Vagina (tissue), 2 donors: ENCODE data around the gene DPF3.

Experiments used
- POLR2A ChIP-seq, 2 donors: fragments of 450-650 bp; IDR thresholded peaks; one replicate each; pipeline ENCODE4 v1.6.1; 2017; ENCODE audit warnings: antibody characterized with exemption in 2 of 2, mild to moderate bottlenecking in 2 of 2, moderate library complexity in 2 of 2
- TF ChIP-seq, protein P1 (sequence below), 3 experiments: fragments of 450-650 bp in 2 of 3; fragments of 200-600 bp in 1 of 3; sonication (generic) in 1 of 3; IDR thresholded peaks; one replicate each; pipeline ENCODE4 v1.5.1; 2017 to 2019; ENCODE audit warnings: antibody characterized with exemption in 3 of 3, mild to moderate bottlenecking in 2 of 3, moderate library complexity in 2 of 3

DNA sequence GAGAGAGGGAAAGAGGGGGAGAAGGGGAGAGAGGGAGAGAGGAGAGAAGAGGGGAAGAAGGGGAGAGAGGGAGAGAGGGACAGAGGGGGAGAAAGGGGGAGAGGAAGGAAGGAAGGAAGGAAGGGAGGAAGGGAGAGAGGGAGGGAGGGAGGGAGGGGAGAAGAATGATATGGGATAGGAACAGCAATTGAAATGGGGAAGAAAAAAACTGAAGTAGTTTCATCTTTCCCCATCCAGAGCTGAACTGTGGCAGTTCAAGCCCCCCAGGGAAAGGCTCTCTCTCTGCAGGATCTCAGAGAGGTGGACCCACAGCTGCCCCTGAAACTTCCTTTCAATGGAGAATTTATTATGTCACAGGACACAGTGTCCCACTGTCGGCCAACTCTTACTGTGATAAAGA, 136.9 kb downstream of the DPF3 start:
- TF ChIP-seq, protein P1, sequence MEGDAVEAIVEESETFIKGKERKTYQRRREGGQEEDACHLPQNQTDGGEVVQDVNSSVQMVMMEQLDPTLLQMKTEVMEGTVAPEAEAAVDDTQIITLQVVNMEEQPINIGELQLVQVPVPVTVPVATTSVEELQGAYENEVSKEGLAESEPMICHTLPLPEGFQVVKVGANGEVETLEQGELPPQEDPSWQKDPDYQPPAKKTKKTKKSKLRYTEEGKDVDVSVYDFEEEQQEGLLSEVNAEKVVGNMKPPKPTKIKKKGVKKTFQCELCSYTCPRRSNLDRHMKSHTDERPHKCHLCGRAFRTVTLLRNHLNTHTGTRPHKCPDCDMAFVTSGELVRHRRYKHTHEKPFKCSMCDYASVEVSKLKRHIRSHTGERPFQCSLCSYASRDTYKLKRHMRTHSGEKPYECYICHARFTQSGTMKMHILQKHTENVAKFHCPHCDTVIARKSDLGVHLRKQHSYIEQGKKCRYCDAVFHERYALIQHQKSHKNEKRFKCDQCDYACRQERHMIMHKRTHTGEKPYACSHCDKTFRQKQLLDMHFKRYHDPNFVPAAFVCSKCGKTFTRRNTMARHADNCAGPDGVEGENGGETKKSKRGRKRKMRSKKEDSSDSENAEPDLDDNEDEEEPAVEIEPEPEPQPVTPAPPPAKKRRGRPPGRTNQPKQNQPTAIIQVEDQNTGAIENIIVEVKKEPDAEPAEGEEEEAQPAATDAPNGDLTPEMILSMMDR (IDR thresholded peaks at IDR 0.05), result no peak
- TF ChIP-seq POLR2A (IDR thresholded peaks at IDR 0.05), result no peak
